Amygdala (tissue), 56 donors: ENCODE data around the gene MZF1.

Source experiments
- DNase-seq, 56 donors: peaks; one replicate each; lab custom pipeline; 2025; lab: John Stamatoyannopoulos, UW

MZF1 gene

DNA sequence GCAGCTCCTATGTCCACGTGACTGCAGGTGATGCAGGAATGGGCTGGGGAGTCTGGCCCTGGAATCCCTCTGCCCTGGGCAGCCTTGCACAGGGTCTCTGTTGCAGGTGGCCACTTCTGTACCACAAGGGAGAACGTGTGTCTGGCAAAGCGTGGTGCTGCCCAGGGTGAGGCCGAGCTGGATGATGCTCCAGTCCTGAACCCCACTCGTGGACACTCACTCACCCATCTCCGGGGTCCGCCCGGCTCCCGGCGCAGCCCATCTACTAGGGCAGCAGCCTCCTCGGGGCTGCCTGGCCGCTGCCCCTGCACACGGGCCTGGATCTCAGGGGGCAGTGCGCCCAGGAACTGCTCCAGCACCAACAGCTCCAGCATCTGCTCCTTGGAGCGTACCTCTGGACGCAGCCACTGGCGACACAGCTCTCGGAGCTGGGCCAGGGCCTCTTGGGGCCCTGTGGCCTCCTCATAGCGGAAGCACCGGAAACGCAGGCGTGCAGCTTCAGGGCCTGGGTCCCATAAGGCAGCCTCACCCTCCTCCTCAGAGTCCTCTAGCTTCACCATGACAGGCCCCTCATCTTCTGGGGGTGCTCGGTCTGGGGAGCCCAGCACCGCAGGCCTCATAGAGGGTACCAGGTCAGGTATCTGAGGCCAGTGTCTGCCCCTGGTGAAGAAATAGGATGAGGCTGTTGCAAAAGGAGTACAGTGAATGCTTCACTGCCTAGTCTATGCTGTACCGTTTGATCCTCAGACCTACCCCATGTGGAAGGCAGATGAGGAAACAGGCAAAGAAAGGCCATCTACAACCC, 2.2 kb downstream of the MZF1 start:
- DNase-seq = no peak

GRCh38 chr19:58569943-58570670, 3.0 kb downstream of the MZF1 start:
- DNase-seq = no peak

DNA sequence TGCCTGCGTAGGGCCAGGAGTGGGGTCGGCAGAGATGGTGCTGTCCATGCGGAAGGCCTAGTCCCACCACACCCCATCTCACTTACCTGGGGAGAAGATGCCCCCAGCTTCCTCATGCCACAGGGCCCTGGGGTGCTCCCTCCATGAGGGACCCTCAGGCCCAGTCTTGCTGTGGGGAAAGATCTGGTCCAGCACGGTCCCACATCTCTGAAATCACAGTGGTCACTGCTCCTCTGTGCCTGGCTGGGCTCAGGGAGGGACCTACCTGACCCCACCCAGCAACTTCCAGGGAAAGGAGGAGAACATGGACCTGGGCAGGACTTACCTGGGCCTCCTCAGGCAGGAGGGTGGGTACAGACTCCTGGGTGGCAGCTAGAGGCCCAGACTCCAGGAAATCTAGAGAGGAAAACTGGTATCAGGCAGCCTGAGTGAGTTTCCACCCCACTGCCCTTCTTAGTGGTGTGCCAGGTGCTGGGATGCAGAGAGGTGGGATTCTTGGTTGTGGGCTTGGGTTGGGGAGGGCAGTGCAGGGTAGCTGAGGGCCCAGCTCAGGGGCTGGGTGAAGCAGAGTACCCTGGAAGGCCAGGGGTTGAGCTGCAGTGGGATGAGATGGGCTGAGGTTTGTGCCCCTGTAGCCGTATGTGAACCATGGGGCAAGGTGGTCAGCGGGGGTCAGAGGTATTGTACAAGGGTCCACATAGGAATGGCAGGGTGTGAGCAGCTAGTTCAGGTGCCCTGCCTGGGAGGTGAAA, 3.8 kb downstream of the MZF1 start:
- no peak for DNase-seq

DNA sequence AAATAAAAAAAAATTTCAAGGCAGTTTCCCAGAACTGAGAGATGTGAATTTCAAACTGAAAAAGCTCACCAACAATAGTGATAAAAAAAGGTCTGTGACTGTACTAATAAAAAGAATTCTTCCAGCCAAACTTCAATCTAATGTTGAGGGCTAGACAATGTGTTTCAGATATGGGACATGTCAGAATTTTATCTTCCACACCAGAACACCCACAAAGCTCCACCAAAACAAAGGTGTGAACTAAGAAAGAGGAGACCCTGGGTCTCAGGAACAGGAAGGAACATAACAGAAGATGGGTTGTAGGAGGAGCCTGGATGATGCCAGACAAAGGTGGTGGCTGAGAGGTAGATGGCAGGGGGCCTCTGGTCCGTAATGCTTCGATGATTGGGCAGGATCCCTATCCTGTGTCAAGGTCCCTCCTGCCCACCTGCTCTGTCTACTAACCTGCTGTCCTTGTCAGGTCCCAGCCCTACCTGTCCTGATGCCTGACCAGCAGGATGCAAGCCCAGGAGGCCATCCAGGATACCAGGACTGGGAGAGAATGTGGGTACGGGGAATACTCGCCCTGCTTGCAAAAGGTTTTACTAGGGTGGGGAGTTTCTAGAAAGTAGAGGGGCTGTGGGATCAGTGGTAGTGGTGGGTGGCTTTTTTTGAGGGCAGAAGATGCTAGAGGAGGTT, 4.5 kb downstream of the MZF1 start:
- no peak for DNase-seq

GRCh38 chr19:58566989-58567388, 6.1 kb downstream of the MZF1 start:
- DNase-seq = no peak

- DNase-seq = no peak
Measured at GRCh38 chr19:58563823-58564222, 9.3 kb downstream of the MZF1 start.

DNA sequence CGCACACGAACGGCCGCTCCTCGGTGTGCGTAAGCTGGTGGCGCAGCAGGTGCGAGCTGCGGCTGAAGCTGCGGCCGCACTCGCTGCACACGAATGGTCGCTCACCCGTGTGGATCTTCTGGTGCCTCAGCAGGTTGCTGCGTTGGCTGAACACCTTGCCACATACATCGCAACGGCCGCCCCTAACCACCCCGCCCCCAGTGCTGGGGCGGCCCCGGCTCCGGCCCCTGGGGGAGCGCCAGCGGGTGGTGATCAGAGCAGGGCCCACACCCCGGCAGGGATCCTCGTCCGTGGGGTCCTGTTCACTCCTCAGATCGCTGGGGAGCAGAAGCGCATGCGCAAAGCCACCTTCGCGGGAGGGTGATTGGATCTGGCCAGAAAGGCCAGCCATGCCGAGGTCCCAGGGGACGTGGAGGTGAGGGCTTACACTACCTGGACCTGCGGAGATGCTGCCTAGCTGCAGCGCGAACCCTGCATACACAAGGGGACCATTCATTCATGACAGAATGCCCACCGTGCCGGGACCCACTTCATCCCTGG, 10.0 kb downstream of the MZF1 start:
- no peak for DNase-seq

DNA sequence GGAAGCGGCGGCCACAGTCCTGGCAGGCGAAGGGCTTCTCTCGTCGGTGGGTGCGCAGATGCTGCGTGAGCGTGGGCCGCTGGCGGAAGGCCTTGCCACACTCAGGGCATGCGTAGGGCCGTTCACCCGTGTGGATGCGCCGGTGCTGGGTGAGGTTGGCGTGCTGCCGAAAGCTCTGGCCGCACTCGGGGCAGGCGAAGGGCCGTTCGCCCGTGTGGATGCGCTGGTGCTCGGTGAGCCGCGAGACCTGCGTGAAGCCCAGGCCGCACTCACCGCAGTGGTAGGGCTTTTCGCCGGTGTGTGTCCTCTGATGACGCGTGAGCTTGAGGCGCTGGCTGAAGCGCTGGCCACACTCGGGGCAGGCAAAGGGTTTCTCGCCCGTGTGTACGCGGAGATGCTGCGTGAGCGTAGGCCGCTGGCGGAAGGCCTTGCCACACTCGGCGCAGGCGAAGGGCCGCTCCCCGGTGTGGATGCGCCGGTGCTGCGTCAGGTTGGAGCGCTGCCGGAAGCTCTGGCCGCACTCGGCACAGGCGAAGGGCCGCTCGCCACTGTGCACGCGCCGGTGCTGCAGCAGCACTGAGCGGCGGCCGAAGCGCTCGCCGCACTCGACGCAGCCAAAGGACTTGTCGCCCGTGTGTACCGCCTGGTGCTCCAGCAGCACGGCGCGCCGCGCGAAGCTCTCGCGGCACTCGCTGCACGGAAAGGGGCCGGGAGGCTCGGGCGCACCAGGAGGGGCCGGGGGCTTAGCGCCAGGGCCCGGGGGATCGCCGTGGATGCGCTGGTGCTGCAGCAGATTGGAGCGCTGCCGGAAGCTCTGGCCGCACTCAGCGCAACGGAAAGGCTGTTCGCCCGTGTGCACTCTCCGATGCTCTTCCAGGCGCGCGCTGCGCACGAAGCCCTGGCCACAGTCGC, 10.8 kb downstream of the MZF1 start:
- DNase-seq = no peak

GRCh38 chr19:58561373-58562121, 11.6 kb downstream of the MZF1 start:
- no peak for DNase-seq

DNA sequence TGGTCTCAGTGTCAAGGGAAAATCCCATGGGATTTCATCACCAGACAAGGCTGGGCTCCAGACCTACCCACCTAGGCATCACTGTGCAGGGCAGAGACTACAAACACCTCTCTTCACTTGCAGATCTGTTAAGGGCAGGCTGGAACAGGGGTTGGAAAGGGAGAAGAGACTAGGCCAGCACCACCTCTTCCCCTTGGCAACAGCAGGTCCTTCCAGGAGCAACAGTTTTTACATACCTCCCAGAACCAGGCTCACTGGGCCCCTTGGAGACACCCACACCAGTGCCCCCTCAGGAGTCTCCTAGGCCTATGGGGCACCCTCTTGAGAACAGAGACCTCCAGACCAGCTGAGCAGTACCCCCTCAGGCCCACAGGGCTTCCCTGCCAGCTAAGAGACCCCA, 12.2 kb downstream of the MZF1 start:
- DNase-seq = no peak

- no peak for DNase-seq
Measured at GRCh38 chr19:58560007-58560887, 12.9 kb downstream of the MZF1 start.

GRCh38 chr19:58559275-58560006, 13.7 kb downstream of the MZF1 start:
- DNase-seq = no peak

DNA sequence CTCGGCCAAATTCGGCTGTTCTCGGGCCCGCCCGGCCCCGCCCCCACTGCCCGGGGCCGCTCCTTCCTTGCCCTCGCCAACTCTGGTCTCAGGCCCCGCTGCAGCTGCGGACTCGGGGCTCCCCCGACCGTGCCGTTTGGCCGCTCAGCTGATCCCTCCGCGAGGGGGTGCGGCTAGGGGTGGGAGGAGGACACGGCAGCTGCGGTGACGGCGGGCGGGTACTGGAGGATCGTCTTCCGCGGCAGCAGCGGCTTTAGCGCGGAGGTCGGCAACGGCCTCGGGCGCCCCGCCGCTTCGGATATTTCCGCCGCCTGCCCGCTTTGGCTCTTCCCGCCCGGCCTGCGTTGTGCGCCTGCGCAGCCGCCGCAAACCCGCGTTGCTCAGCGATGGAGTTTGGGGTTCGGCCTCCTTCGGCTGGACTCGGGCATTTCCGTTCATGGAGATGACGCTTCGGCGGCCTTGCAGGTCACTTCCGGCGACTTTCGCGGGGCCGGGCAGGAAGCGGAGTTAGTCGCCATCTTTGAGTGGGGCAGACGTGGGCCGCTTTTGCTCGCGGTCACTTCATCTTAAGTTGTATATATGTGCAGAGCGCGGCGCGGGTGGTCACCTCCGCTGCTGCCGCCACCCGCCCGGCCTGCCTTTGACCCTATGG, 14.4 kb downstream of the MZF1 start:
- no peak for DNase-seq

- DNase-seq = no peak
Measured at GRCh38 chr19:58558066-58558622, 15.0 kb downstream of the MZF1 start, which contains the start of gene UBE2M. Gene UBE2M, minus strand, starts transcription at chr19:58558611. Its CDS starts 230 bp downstream, at chr19:58558381.

DNA sequence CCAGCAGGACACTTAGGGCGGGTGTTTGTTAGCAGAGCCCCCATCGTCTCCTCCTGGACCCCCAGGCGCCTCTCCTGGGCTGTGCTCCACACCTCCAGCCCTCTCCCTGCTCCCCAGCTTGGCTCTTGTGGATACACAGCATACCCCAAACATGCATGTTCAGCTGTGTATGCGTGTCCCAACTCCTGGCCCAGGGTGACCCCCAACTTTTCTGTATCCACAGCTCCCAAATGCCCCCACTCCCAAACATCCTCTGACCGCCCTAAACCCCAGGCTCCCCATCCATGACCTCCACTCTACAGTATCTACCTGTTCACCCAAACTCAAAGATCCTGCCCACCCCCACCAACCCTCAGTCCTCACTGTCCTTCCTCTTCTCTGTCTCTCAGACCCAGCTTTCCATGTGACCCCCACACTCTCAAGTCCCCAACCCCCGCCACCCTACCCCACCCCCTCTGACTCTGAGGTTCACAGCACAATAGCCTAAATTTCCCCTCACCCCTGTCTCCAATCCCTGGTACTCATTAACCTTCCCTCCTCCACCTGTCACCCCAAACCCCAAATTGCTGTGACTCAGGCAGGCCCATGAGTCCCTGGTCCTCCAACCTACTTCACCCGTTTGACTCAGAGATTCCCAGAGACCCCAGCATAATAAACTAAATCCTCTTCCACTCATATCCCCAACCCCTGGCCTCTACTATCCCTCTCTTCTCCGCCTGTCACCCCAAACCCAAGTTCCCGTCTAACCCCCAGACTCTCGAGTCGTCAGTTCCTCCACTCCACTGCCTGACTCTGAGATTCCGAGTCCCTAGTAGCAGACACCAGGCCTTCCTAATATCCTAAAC, 15.7 kb downstream of the MZF1 start:
- no peak for DNase-seq
